CD4-positive, alpha-beta T cell treated with Interleukin-4 for 4 hours (primary cell): ENCODE measurements around the gene RNF224.

Source experiments
- DNase-seq: peaks from one replicate; pipeline ENCODE4 v3.0.0-alpha.2; 2020

Gene RNF224

GRCh38 chr9:137275203-137275587 is 47.9 kb downstream of the RNF224 start:
- DNase-seq: no peak

GRCh38 chr9:137275588-137276472 is 48.5 kb downstream of the RNF224 start:
- no peak for DNase-seq

- no peak for DNase-seq
Observed at GRCh38 chr9:137276473-137277328, 49.4 kb downstream of the RNF224 start.

- DNase-seq: peak; percentile 37
Observed at GRCh38 chr9:137277329-137278041, 50.2 kb downstream of the RNF224 start, which contains the start of gene TOR4A. TOR4A (plus strand) TSS chr9:137277726; CDS start chr9:137278690, 964 bp downstream.

- no peak for DNase-seq
Observed at GRCh38 chr9:137278061-137278701, 50.9 kb downstream of the RNF224 start.
